ENCODE results near the gene CLDN19.
"Not testable (repeated sequence)": the region's sequence is repeated elsewhere in the genome, so short reads cannot be mapped to it uniquely, and the experiment has no call there.

CLDN19 gene

DNA sequence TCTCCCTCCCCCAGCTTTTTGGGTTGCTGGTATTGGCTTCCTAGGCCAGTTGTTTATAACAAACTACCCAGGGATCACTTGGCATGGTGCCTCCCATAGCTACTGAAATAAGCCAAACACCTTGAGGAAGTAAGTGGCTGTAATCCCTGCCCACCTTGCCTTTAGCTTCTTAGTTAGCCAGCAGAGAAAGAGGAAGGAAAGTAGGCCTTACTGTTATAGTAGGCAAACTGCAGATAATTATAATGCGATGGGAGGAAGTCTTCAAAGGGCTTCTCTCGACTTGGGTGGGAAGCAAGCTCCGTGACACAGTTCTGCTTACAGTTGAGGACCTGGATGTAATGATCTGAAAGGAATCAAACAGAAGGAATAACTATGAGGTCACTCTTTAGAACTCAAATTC lies 18.6 kb upstream of the CLDN19 start:
- DNase-seq, result no peak

DNA sequence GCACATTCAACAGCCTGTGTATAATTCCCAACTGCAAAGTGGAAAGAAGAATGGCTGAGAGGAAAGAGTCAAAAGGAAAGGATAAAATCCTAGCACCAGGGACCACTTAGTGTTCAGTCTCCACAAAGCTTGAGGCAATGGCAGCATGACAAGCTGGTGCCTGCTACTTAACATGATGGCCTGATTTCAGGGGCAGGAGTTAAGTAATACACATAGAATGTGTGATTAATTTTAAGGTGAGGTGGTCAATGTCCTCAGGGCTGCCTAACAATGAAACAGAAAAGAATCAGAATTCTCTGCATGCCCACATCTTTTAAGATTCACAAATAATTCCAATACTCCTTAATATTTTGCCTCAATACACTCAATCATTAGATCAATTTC lies 17.8 kb upstream of the CLDN19 start:
- DNase-seq, result no peak

DNA sequence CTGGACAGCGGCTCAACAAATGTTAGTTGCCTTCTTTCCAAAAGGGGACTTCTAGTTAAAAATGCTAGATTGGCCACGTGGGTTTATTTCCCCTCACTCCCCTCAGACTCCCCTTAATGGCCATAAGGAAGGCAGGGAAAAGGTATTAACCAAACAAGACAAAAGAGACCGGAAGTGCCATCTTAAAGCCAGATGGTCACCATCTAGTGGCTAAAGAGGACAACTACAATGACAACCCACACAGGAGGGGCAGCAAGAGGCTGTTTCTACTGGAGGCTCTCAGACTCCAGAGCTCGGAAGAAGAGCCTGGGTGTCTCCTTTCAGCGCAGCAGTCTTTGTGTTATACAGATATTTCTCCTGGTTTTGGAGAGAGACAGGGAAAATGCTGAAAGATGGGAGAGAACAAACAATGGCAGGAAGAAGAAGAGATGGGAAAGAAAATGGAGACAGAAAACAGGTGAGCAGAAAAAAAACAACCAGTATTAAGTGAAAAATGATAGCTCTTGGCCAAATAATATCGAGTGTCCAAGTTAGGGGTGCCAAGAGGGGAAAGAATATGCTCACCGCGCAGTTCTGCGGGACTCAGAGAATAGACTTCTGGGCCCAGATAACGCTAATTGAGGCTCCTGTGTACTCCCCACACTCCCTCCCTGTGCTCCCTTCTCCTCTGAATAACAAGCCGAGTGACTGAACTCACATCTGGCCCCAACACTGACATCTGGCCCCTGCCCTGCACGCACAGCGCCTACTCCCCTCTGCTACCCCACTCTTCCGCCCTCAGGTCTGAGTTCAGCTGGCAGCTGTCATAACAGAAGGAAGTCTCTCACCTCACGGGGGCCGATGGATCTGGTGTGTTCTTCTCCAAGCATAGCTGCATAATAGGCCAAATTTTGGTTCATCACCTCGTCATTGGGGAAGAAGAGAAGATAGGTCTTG lies 17.2 kb upstream of the CLDN19 start:
- no peak for DNase-seq

DNA sequence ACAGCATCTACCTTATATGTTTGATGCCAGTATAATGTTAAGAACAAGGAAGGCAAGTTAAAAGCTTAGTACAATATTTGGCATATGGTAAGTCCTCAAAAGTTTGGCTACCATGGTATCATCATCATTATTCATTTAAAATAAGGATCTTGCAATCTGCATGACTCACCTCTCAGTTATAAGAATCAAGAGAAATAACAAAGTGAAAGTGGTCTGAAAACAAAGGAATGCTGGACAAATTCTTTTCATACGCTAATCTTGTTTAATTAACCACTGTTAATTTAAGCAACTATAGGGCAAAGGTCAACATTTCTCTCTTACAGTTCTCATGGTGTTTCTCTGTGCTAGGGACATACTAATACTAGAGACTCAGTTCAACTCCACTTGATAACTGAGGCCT lies 13.0 kb upstream of the CLDN19 start:
- peak; percentile 12 for DNase-seq

DNA sequence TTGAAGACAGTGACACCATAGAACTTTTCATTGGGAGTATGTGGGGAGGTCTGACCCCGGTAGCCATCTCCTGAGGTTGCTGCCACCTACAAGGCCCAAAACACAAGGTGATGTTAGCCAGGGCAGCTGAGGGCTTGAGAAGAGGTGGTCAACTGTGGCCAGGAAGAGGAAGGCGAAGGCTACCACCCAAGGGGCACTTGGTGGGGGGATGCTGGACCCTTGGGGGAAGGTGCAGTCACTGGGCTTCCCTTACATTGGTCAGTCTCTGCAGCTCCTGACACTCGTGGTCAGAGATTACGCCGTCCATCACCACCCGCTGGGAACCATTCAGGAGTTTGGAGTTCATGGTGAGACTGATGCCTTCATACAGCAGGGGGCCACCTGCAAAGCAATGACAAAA lies 12.2 kb upstream of the CLDN19 start:
- DNase-seq, result no peak

DNA sequence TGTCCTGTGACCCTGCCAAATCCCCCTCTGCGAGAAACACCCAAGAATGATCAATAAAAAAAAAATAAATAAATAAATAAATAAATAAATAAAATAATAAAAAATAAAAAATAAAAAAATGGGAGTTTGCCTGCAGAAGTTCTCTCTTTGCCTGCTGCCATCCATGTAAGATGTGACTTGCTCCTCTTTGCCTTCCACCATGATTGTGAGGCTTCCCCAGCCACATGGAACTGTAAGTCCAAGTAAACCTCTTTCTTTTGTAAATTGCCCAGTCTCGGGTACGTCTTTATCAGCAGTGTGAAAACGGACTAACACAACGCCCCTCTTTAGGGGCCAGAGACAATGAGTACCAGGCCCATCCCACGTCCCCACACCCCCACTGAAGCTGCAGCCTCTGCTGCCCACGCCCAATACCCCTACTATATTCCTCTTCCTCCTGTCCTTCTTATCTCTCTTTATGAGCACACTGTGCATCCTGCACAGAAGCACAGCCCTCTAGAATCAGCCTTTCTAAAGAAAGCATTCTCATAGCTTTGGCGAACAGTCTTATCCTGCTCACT lies 11.6 kb upstream of the CLDN19 start:
- DNase-seq, result not testable (repeated sequence)

DNA sequence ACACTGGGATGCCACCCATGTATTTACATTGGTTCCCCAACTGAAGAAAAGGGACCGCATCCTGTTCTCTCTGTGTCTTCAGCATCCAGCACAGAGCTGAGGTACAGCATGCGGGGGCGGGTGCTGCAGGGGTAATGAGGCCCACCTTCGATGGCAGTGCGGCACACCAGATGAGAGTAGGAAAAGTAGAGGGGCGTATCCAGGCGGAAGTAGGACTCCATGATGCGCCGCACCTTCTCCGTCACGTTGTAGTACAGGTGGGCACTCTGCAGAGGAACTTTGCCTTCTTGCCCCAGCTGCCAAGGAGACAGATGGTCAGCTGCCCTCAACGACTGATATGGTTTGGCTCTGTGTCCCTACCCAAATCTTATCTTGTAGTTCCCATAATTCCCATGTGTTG lies 10.0 kb upstream of the CLDN19 start:
- no peak for DNase-seq

DNA sequence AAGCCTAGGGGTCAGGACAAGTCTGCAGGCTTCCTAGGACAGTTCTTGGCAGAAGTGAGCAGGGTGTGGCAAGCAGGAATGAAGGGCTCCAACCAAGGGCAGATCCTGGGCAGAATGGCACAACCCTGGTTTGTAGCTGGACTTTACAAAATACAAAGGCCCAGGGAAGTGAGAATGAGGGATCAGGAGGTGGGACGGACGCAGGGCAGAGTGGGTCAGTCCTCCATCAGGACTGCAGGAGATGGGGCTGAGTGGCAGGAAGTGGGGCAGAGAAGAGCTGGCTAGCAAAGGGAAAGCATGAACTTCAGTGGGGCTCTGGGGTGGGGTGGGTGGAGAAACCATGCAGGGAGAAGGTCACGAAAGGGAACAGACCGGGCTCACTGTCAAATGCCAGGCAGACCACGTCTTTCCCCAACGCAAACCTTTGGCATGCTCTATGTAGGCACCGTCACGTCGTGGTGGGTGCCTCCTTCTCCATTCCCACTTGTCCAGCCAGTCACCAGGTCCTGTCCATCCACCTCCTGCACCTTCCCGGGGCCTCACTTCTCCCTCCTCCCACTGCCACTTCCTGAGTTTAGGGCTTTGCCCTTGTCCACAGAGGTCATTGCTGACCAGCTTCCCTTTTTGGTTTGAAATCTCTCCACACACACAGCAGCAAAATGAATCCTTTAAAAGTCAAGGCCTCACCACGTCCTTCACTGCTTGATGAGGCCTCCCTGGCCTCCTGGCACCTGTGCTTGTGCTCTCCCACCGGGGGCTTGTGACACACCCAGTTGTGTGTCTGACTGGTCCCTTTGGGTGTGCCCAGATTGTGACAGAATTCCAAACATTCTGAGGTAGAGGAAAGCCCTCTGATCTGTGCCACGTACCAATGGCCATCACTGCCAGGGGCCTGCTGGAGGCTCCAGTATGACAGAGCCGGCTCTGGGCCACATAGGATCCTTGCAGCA lies 8.7 kb upstream of the CLDN19 start:
- DNase-seq, result no peak

DNA sequence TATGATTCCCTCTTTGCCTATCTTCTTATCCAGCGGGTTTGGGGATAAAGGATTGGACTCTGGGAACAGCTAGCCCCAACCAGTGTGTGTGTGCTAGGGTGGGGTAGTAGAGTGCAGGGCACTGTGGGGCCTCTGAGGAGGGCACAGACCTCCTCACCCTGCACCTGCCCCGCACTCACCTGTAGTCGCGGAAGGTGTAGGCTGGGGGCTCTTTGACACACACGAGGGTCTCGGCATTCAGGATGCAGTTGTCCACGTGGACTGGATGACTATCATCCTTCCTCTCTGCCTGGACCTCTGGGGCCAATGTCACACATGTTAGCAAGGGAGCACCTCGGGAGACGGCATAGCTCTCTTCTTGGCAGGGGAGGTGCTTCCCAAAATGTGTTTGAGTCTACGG lies 8.0 kb upstream of the CLDN19 start:
- DNase-seq, result no peak

DNA sequence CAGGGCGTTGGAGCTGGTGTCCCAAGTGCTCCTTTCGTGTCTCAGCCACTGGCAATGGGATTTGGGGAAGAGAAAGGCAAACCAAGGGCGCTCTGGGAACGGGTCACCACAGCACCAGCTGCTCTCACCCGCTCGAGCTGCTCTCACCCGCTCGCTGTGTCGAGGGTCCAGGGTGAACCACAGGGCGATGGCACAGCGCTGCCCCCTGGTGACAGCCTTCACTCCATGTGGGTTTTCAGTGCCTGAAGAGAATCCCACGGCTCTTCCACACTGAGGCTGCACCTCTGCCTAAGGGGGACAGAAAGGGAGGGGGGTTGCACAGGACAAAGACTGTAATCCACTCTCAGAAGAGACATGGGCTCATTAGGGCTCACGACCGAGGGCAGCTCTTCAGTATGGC lies 7.1 kb upstream of the CLDN19 start:
- no peak for DNase-seq

DNA sequence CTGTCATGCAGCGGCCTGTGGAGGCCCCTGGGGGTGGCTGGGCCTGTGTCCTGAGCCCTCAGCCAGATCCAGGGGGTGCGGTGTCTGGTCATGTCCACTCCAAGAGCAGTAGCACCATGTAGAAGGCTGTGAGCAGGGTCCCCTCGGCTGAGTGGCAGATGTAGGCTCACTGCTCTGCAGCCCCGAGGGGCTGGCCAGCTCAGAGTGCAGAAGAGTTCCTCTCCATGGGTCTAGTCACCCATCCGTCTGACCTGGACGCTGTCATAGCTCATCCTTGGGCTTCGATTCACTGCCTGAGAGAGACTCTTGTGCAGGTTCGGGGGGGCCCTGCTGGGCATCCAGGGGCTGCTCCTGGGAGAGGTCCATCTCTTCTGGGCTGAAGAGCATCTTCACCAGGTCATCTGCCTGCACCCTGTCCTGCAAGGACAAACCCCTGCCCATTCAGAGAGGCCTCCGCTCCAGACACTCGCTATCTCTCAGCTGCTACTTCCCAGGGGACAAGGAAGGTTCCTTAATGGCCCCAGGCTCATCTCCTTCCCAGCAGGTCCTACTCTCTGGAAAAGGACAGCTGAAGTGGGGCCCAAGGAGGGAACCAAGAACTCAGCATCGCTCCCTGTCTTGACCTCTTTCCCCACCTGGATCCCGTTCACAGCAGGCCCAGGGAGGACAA lies 6.5 kb upstream of the CLDN19 start:
- no peak for DNase-seq

DNA sequence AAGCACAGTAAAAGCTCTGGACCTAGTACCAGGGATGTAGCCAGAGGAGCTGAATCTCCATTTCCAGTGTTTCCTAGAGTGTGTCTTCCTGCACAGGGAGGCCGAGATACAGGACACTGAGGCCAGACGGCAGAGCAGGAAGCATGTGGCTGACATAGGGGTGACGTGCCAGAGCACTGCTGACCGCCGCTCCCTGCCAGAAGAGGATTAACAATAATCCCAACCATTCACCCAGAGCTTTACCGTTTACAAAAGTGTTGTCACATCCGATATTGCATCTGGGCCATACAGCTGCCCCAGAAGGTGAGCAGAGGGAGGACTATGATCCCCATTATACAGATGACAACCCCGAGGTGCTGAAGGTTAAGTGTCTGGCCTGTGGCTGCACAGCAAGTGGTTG lies 5.8 kb upstream of the CLDN19 start:
- DNase-seq, result no peak

DNA sequence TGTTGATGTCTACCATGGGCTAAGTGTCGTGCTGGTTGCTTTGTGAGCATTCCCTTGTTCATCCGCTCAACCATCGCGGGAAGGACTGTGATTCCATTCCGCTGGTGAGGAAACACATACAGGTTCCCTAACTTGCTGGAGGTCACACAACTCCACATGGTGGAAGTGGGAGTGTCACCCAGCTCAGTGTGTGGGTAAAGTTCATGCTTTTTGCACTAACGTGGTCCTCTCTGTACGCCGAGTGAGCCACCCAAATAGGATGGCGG lies 4.0 kb upstream of the CLDN19 start:
- no peak for DNase-seq

DNA sequence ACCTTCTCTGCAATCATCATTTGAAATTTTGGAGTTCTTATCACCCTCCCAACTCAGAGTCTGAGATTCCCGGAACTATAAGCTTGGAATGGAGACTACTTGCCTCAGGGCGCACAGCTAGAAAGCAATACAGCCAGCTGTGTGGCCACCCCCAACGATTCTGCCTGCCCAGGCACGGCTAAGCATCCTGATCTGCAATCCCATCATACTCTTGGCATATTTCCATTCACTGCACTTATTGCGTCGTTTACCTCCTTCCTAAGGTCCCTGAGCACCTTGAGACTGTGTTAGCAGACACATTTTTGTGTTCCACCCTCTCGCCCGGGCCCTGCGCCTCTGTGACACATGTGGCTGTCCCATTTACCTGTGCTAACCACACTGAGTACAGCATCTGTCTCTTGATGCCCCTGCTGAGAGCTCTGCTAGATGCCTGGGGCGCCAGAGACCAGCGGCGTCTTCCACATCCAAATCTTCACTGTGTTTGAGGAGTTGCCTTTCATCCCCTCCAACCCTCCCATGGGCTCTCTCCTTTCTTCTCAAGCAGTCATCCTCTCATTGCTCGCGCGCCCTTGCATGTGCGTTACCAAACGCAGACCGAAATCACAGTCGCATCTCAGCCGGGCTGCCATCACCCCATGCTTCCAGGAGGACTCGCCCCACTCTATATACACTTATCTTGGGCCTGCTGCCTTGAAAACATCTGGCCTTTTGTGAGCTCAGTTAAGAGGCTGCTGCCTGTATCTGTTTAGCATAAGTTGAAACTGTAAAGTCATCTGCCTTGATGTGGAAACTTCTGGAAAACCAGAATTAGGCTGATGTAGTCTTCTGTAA lies 3.5 kb upstream of the CLDN19 start:
- no peak for DNase-seq

DNA sequence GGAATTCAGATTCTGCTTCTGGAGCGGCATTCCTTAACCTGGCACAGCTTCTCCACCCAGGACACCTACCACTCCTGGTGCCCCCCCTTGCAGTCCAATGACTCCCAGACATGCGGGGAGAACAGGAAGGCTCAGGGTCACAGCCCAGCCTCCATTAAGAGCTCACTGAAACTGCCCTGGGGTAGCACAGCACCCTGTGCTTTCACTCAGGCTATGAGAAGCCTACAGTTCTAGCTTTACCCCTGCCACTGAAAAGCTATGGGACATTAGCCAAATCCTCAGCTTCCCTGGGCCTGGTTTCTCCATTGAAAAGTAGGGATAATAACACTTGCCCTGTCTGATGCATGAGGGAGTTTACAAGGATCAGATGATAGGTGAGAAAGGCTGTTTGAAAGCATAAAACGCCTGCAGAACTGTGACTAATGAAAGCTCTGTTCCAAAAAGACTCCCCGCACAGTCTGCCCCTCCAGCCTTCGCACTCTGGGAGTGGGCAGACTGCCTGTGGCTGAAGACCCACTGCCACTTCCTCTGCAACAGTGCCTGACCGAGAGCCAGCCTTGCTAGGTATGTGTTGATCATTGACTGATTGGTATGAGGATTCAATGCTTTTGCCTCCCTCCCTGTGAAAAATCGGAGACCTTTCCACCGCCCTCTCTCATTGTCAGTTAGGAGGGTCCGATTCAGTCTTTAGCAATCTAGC lies 2.7 kb upstream of the CLDN19 start:
- DNase-seq, result no peak

DNA sequence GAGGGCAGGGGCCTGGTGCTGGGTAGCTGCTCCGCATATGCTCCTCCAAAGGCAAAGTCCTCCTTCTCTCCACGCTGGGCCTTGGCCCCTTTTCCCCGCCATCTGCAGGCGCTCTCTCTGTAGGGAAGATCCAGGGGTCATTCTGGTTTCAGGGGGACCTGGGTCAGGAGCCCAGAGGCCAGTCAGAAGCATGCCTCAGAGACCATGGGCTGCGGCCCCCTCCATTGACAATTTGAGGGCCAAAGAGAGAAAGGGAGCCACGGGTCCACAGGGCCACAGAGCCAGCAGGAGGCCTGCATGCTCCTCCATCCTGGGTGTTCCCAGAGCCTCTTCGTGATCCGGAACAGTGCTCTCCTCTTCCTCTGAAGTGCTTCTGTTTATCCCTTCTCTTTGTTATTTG lies 2.1 kb upstream of the CLDN19 start:
- DNase-seq, result no peak

DNA sequence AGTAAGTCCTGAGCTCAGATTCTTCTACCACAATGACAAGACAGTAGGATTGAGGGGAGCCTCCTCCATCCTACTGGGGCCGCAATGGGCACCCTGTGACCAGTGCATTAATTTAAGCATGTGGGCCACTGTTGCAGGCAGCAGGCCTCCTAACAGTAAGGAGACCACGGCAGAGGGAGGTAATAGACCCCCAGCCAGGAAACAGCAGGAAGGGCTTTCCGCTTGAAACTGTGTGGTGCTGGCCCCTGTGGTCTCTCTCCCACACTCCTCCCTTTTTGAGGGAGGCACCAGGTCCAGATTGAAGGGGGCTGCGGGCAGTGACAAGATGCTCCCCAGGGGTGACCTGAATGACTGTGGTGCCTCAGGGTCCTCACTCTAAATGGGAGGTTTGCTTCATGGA lies 1.7 kb upstream of the CLDN19 start:
- DNase-seq, result no peak

DNA sequence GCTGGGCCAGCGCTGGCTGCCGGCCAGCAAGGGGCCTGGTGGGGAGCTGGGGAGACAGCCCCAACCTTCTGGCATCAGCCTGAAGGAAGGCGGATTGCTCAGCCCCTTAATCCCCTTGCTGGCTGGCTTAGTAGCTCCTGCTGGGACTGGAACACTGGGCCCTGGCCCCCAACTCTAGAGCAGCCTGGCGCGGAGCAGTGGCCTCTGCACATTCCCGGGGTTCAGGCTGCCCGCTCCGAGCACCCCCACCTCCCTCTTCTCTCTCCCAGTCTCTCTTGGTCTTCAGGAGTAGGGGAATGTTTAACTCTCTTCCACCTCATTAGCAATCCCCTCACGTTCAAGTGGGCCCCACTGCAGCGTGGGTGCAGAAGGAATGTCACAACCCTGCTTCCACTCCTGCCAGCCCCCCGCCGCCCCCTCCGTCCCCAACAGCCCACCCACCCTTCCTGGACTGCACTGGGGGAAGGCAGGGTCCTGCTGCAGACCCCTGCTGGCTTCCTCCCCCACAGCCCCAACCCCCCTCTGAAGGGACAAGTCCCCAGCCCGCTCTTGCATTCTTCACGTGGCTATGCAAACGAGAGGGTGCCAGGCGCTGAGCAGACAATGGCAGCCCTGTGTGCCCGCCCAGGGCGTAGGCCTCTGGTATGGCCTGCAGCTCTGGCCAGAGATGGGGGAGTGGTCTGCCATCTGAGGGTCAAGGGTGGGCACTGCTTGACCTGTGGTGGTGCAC lies 980 bp upstream of the CLDN19 start:
- no peak for DNase-seq

DNA sequence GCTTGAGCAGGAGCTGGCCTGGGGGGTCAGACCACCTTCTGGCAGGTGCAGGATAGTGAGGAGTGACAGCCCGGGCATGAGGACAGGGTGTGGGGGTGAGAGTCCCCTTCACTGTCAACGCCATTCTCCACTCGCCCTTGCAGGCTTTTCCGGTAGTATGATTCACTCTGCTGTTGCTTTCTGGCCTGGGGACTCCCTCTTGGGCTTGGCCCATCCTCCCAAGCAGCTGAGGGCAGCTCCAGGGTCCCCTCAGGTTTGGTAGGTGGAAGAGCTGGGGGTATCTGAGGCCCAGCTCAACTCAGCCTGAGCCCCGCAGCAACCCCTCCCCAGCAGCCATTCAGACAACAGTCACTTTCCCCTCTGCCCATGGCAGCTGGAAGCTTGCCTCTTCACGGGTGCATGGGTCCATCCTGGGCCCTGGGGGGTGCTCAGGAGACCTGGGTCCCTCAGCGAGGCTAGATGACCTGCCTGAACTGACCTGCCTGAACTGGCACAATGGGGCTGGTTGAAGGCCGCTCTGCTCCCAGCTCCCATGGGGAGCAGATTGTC lies 1.3 kb downstream of the CLDN19 start:
- no peak for DNase-seq

DNA sequence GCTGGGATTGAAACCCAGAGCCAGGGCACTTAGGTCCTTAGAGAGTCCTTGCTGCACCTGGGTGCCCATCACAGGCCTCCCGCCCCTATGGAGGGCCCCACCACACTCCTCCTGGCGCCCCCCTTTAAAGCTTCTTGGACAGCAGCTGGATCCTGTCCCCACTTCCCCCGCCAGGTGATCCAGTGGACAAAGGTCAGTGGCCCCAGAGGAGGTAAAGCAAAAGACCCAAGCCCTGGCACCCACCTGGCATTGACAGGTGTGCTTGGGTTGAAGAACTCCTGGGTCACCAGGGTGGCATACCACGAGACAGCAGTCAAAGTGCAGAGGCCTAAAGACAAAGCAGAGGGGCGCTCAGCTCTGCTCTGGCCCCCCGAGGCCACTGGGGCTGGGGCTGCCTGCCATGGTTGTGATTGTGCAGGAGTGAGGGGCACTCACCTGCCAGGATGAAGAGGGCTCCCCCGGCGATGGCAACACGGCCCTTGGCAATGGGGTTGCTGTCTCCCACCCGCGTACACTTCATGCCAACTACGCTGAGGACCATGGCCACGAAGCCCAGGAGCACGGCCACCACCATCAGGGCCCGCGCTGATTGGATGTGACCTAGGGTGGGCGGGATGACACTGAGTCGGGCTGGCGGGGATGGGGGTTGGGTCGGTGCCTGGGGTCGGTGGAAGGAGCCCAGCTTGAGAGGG lies 1.9 kb downstream of the CLDN19 start:
- no peak for DNase-seq

Data from NCI-H226 (cell line).